ENCODE results near the gene ERICH6B. TPM values are rescaled to one million over a fixed set of nuclear protein-coding genes. Genes with fewer than 3 reads are reported as not detected.

The ERICH6B gene
- total and polyA plus RNA-seq, 4 donors: 0.94 TPM; not detected in 3

GRCh38 chr13:45630791-45631190, 15.3 kb upstream of the ERICH6B start:
- 78% methylated on average over 7 of the region's 7 CpGs for WGBS
- Histone ChIP-seq H3K9me3 (ENCODE audit: control insufficient read depth in 4 of 4, low read length in 3 of 4) (no peaks in the 10 kb centered on the region), H3K36me3 (ENCODE audit: control insufficient read depth in 4 of 4, insufficient read depth in 3 of 4, low read depth in 1 of 4, low read length in 3 of 4) (no peaks in the 10 kb centered on the region), H3K27ac (ENCODE audit: low read depth in 1 of 2, low read length in 2 of 2) (no peak overlapping the region), H3K4me3 (ENCODE audit: low read depth in 1 of 3, low read length in 3 of 3) (no peak overlapping the region), H3K27me3 (ENCODE audit: control insufficient read depth in 4 of 4, insufficient read depth in 4 of 4, low read length in 3 of 4) (peaks cover 0 to 4% (median 1%) of the 10 kb centered on the region in 4 donors), H3K9ac (ENCODE audit: low read depth in 1 of 2, low read length in 2 of 2) (no peak overlapping the region), H3K4me1 (ENCODE audit: control insufficient read depth in 4 of 4, insufficient read depth in 4 of 4, low read length in 3 of 4) (no peaks in the 10 kb centered on the region)
- no peak for TF ChIP-seq CTCF (IDR thresholded peaks at IDR 0.05; ENCODE audit: low read depth, low read length, missing input control)
- no peak for TF ChIP-seq ZBTB33 (IDR thresholded peaks at IDR 0.05)
- no peak for TF ChIP-seq FOXA2 (IDR thresholded peaks at IDR 0.05)
- TF ChIP-seq HNF4A (conservative IDR thresholded peaks at IDR 0.05): no peak
- TF ChIP-seq MAX (IDR thresholded peaks at IDR 0.05): no peak
- TF ChIP-seq GABPA (IDR thresholded peaks at IDR 0.05 in 1 of 2, conservative IDR thresholded peaks at IDR 0.05 in 1 of 2): no peak
- no peak for TF ChIP-seq REST (IDR thresholded peaks at IDR 0.05)
- TF ChIP-seq SP1 (IDR thresholded peaks at IDR 0.05): no peak
- TF ChIP-seq RXRA (IDR thresholded peaks at IDR 0.05): no peak
- TF ChIP-seq TAF1 (conservative IDR thresholded peaks at IDR 0.05): no peak
- TF ChIP-seq RAD21 (IDR thresholded peaks at IDR 0.05): no peak
- TF ChIP-seq NR2F2 (IDR thresholded peaks at IDR 0.05): no peak
- no peak for DNase-seq (ENCODE audit: low spot score)

GRCh38 chr13:45629940-45630339, 14.4 kb upstream of the ERICH6B start:
- no peak for TF ChIP-seq MAX (IDR thresholded peaks at IDR 0.05)
- no peak for TF ChIP-seq NR2F2 (IDR thresholded peaks at IDR 0.05)
- no peak for TF ChIP-seq SP1 (IDR thresholded peaks at IDR 0.05)
- TF ChIP-seq TAF1 (conservative IDR thresholded peaks at IDR 0.05): no peak
- no peak for TF ChIP-seq EGR1 (IDR thresholded peaks at IDR 0.05; ENCODE audit: low read depth in 2 of 2)
- no peak for TF ChIP-seq JUND (IDR thresholded peaks at IDR 0.05)
- no peak for TF ChIP-seq ZBTB33 (IDR thresholded peaks at IDR 0.05)
- Histone ChIP-seq H3K4me3 (ENCODE audit: low read depth in 1 of 3, low read length in 3 of 3) (no peak overlapping the region), H3K27me3 (ENCODE audit: control insufficient read depth in 4 of 4, insufficient read depth in 4 of 4, low read length in 3 of 4) (peaks cover 0 to 4% (median 1%) of the 10 kb centered on the region in 4 donors), H3K9ac (ENCODE audit: low read depth in 1 of 2, low read length in 2 of 2) (no peak overlapping the region), H3K9me3 (ENCODE audit: control insufficient read depth in 4 of 4, low read length in 3 of 4) (no peaks in the 10 kb centered on the region), H3K36me3 (ENCODE audit: control insufficient read depth in 4 of 4, insufficient read depth in 3 of 4, low read depth in 1 of 4, low read length in 3 of 4) (no peaks in the 10 kb centered on the region), H3K27ac (ENCODE audit: low read depth in 1 of 2, low read length in 2 of 2) (no peak overlapping the region), H3K4me1 (ENCODE audit: control insufficient read depth in 4 of 4, insufficient read depth in 4 of 4, low read length in 3 of 4) (no peaks in the 10 kb centered on the region)
- DNase-seq (ENCODE audit: low spot score): no peak
- WGBS: 73% methylated on average over 1 of the region's 1 CpG
